GM12872 (cell line): ENCODE measurements around the gene PROSER2.

Experiments
- CTCF ChIP-seq: IDR thresholded peaks from 3 replicates; pipeline ENCODE4 v1.5.1; 2011; ENCODE audit warnings: low read depth, mild to moderate bottlenecking, low read length, moderate library complexity; ENCODE audit not compliant: insufficient read depth

Gene PROSER2

GRCh38 chr10:11796474-11796873 is 26.7 kb upstream of the PROSER2 start:
- no peak for TF ChIP-seq CTCF

GRCh38 chr10:11797281-11797680 is 25.9 kb upstream of the PROSER2 start:
- no peak for TF ChIP-seq CTCF

- no peak for TF ChIP-seq CTCF
These were observed 25.1 kb upstream of the PROSER2 start for GRCh38 chr10:11797847-11798633.

- no peak for TF ChIP-seq CTCF
These were observed 24.1 kb upstream of the PROSER2 start for GRCh38 chr10:11798845-11799735.

GRCh38 chr10:11799736-11800080 is 23.4 kb upstream of the PROSER2 start:
- no peak for TF ChIP-seq CTCF

- TF ChIP-seq CTCF: no peak
These were observed 18.8 kb upstream of the PROSER2 start for GRCh38 chr10:11804336-11804735.

- TF ChIP-seq CTCF: no peak
These were observed 17.4 kb upstream of the PROSER2 start for GRCh38 chr10:11805792-11806191.
